K562 (cell line): ENCODE data around the gene CCM2. TPM values are rescaled to one million over a fixed set of nuclear protein-coding genes. Genes with fewer than 3 reads are reported as not detected.
A peak's percentile ranks its signal among the peaks of the same experiment; 100 is the strongest.

Experiments
- BRF1 ChIP-seq: IDR thresholded peaks from 3 replicates; pipeline ENCODE4 v1.6.1; 2011; ENCODE audit warnings: borderline replicate concordance, mild to moderate bottlenecking; ENCODE audit not compliant: insufficient read length; ENCODE audit errors: extremely low read depth
- ETV1 ChIP-seq: fragments of 450-650 bp; conservative IDR thresholded peaks from 2 replicates; pipeline ENCODE4 v1.6.1; 2016; ENCODE audit warnings: missing genetic modification characterization, control low read depth, low read depth, missing compliant biosample characterization
- ETV6 ChIP-seq, 3 experiments: fragments of 150-350 bp in 1 of 3; sonication (generic) in 1 of 3; formaldehyde crosslinking in 1 of 3; IDR thresholded peaks; 2 replicates each; pipeline versions ENCODE4 v1.6.1 to v1.8.0; 2014 to 2022; ENCODE audit warnings: borderline replicate concordance in 2 of 3, low read depth in 2 of 3, antibody characterized with exemption in 1 of 3, low read length in 1 of 3, mild to moderate bottlenecking in 1 of 3, missing genetic modification reagents in 1 of 3
- FOXJ2 ChIP-seq: fragments of 200-800 bp; sonication (Bioruptor generic); IDR thresholded peaks from 2 replicates; pipeline ENCODE4 v1.6.1; 2016; ENCODE audit warnings: missing genetic modification characterization, missing compliant biosample characterization
- HMGN3 ChIP-seq: IDR thresholded peaks from 2 replicates; pipeline ENCODE4 v1.6.1; 2011; ENCODE audit warnings: borderline replicate concordance, low read depth, mild to moderate bottlenecking, mixed read lengths, low read length; ENCODE audit not compliant: insufficient read length; ENCODE audit errors: extremely low read depth
- IRF2 ChIP-seq: sonication (generic); formaldehyde crosslinking; IDR thresholded peaks from 2 replicates; pipeline ENCODE4 v1.8.1; 2022; ENCODE audit warnings: mild to moderate bottlenecking, missing genetic modification reagents
- KLF10 ChIP-seq: fragments of 250-450 bp; sonication (Bioruptor Pico); IDR thresholded peaks from 2 replicates; pipeline ENCODE4 v1.6.1; 2021; ENCODE audit warnings: matching md5 sums
- MYC ChIP-seq, 2 experiments: fragments of 250-450 bp in 1 of 2; sonication (Bioruptor Pico) in 1 of 2; IDR thresholded peaks; 2 replicates each; pipeline versions ENCODE4 v1.5.1 to v1.6.1; 2012 to 2021; ENCODE audit warnings: low read depth in 2 of 2, borderline replicate concordance in 1 of 2, improper control_type of control experiment in 1 of 2, low read length in 1 of 2, mild to moderate bottlenecking in 1 of 2, moderate library complexity in 1 of 2
- NCOA2 ChIP-seq, 2 experiments: fragments of 450-650 bp; IDR thresholded peaks; 2 replicates each; pipeline ENCODE4 v1.6.1; 2018; ENCODE audit warnings: mild to moderate bottlenecking in 2 of 2, moderate library complexity in 1 of 2; ENCODE audit not compliant: partially characterized antibody in 2 of 2
- NR2C2 ChIP-seq, 2 experiments: fragments of 200-800 bp in 1 of 2; sonication (Bioruptor generic) in 1 of 2; sonication (generic) in 1 of 2; formaldehyde crosslinking in 1 of 2; IDR thresholded peaks; 2 replicates each; pipeline versions ENCODE4 v1.6.1 to v1.8.0; 2016 to 2022; ENCODE audit warnings: mild to moderate bottlenecking in 1 of 2, missing compliant biosample characterization in 1 of 2, missing genetic modification characterization in 1 of 2, missing genetic modification reagents in 1 of 2
- RFX7 ChIP-seq: fragments of 250-450 bp; sonication (Bioruptor Pico); IDR thresholded peaks from 2 replicates; pipeline ENCODE4 v1.5.1; 2021; ENCODE audit warnings: mild to moderate bottlenecking
- SMAD2 ChIP-seq: fragments of 150-350 bp; IDR thresholded peaks from 2 replicates; pipeline ENCODE4 v1.6.1; 2014; ENCODE audit warnings: low read depth, mild to moderate bottlenecking, low read length
- TCFL5 ChIP-seq: fragments of 250-450 bp; sonication (Bioruptor Pico); conservative IDR thresholded peaks from 2 replicates; pipeline ENCODE4 v1.6.1; 2021; ENCODE audit warnings: mild to moderate bottlenecking, moderate library complexity, matching md5 sums
- ZBED1 ChIP-seq: IDR thresholded peaks from 2 replicates; pipeline ENCODE4 v1.6.1; 2014
- ZKSCAN1 ChIP-seq: fragments of 150-350 bp; IDR thresholded peaks from 2 replicates; pipeline ENCODE4 v1.6.1; 2016; ENCODE audit warnings: low read depth, low read length
- ZNF184 ChIP-seq: sonication (generic); formaldehyde crosslinking; IDR thresholded peaks from 2 replicates; pipeline ENCODE4 v1.5.0; 2020; ENCODE audit warnings: missing genetic modification reagents
- ZNF778 ChIP-seq: fragments of 450-650 bp; formaldehyde crosslinking; IDR thresholded peaks from 2 replicates; pipeline ENCODE4 v1.4.0; 2020; ENCODE audit warnings: mild to moderate bottlenecking, moderate library complexity
- polyA plus RNA-seq, 8 experiments: library from polyadenylated mRNA; depleted of rRNA in 4 of 8; stranded (reverse) in 5 of 8; unstranded in 3 of 8; fragments of >200 nt; fragmentation: Nextera tagmentation in 2 of 8; fragmentation: Illumina TruSeq in 1 of 8; extraction: Ambion mirVana in 2 of 8; extraction: Trizol in 1 of 8; gene quantifications; 2 replicates each; pipeline versions ENCODE4 v1.2.1 to v1.2.3, GENCODE V29; 2011 to 2014; ENCODE audit warnings: inconsistent platforms in 1 of 8, missing spikeins in 1 of 8
- total RNA-seq, 7 experiments: library from RNA; depleted of rRNA in 6 of 7; stranded (reverse); fragments of >200 nt in 6 of 7; fragmentation: Illumina TruSeq in 2 of 7; extraction: Trizol in 2 of 7; gene quantifications; 2 replicates each; pipeline versions ENCODE4 v1.2.1 to v1.2.3, GENCODE V29; 2011 to 2021; ENCODE audit warnings: low replicate concordance in 1 of 7
- TF ChIP-seq, protein P1 (sequence below): fragments of 450-650 bp; IDR thresholded peaks from 2 replicates; pipeline ENCODE4 v1.6.1; 2017; ENCODE audit warnings: antibody characterized with exemption
- TF ChIP-seq, protein P2 (sequence below), 3 experiments: fragments of 200-800 bp in 1 of 3; sonication (Bioruptor generic) in 1 of 3; sonication (generic) in 1 of 3; formaldehyde crosslinking in 1 of 3; IDR thresholded peaks; 2 replicates each; pipeline versions ENCODE4 v1.6.1 to v1.8.0; 2016 to 2022; ENCODE audit warnings: mild to moderate bottlenecking in 2 of 3, missing compliant biosample characterization in 2 of 3, missing genetic modification characterization in 2 of 3, missing genetic modification reagents in 1 of 3
- TF ChIP-seq, protein P3 (sequence below): IDR thresholded peaks from 2 replicates; pipeline ENCODE4 v1.6.1; 2012; ENCODE audit warnings: low read depth, low read length, improper control_type of control experiment, borderline replicate concordance
- TF ChIP-seq, protein P4 (sequence below): fragments of 450-650 bp; IDR thresholded peaks from 2 replicates; pipeline ENCODE4 v1.6.1; 2016; ENCODE audit warnings: low read depth, mild to moderate bottlenecking, moderate library complexity

Gene CCM2
- total and polyA plus RNA-seq, 9 of the 15 experiments (the other 6 are each of a cell fraction or from before 2014, with no cell fraction given): 0.41 to 38.6 (median 25.9) TPM

DNA sequence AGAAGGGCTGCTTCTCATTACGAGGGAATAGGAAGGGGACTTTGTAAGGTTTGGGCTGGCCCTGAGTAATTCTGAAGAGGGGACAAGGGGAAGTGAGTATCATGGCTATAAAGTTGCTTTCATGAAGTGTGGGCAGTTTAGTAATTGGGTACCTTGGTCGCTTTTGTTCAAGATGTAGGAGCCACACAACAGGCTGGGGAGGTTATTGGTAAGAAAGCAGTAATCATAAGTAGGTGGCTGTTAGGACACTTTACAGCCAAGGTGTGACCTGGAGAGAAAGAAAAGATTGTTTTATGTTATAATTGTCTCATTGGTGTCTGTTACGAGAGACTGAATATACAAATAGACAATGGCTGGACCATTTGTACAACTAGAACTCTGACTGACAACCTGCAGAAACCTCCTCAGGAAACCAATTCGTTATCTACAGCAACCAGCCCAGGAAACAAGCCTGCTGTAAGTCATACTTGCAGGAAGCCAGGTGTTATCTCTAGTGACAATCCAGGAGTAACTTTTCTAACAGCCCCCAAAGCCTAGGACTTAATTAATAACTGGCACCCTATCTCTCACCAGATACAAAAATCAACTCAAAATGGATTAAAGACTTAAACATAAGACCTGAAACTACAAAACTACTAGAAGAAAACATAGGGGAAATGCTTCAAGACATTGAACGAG lies 5.0 kb upstream of the CCM2 start (continued):
- TF ChIP-seq ZBED1 (no peak), KLF10 (CRISPR knock-in tag) (no peak), NR2C2 (CRISPR knock-in tag; IDR thresholded peaks at IDR 0.05) (no peak), NR2C2 (tag; IDR thresholded peaks at IDR 0.05) (no peak), ZNF778 (no peak), ZNF184 (no peak), IRF2 (no peak), ETV1 (tag) (peak; percentile 100), HMGN3 (peak; percentile 91), NCOA2 (IDR thresholded peaks at IDR 0.05; ENCODE audit: partially characterized antibody in 2 of 2) (peak; percentile 85 to 87), ETV6 (IDR thresholded peaks at IDR 0.05; ENCODE audit: borderline replicate concordance in 1 of 2, low read depth in 2 of 2, low read length in 1 of 2) (peak; percentile 74 to 92; a peak in 3 of 4 replicates), ETV6 (CRISPR knock-in tag; IDR thresholded peaks at IDR 0.05; ENCODE audit: borderline replicate concordance) (no peak), FOXJ2 (no peak), MYC (IDR thresholded peaks at IDR 0.05; ENCODE audit: low read depth, low read length) (peak; percentile 61), MYC (CRISPR knock-in tag; IDR thresholded peaks at IDR 0.05; ENCODE audit: borderline replicate concordance, low read depth) (no peak), TCFL5 (no peak), ZKSCAN1 (no peak), RFX7 (CRISPR knock-in tag) (no peak), BRF1 (no peak), SMAD2 (no peak)
- TF ChIP-seq, protein P1, sequence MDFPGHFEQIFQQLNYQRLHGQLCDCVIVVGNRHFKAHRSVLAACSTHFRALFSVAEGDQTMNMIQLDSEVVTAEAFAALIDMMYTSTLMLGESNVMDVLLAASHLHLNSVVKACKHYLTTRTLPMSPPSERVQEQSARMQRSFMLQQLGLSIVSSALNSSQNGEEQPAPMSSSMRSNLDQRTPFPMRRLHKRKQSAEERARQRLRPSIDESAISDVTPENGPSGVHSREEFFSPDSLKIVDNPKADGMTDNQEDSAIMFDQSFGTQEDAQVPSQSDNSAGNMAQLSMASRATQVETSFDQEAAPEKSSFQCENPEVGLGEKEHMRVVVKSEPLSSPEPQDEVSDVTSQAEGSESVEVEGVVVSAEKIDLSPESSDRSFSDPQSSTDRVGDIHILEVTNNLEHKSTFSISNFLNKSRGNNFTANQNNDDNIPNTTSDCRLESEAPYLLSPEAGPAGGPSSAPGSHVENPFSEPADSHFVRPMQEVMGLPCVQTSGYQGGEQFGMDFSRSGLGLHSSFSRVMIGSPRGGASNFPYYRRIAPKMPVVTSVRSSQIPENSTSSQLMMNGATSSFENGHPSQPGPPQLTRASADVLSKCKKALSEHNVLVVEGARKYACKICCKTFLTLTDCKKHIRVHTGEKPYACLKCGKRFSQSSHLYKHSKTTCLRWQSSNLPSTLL: no peak
- TF ChIP-seq, protein P2, sequence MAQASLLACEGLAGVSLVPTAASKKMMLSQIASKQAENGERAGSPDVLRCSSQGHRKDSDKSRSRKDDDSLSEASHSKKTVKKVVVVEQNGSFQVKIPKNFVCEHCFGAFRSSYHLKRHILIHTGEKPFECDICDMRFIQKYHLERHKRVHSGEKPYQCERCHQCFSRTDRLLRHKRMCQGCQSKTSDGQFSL (CRISPR knock-in tag; IDR thresholded peaks at IDR 0.05): no peak
- TF ChIP-seq, protein P2 (tag; IDR thresholded peaks at IDR 0.05): no peak
- TF ChIP-seq, protein P3, sequence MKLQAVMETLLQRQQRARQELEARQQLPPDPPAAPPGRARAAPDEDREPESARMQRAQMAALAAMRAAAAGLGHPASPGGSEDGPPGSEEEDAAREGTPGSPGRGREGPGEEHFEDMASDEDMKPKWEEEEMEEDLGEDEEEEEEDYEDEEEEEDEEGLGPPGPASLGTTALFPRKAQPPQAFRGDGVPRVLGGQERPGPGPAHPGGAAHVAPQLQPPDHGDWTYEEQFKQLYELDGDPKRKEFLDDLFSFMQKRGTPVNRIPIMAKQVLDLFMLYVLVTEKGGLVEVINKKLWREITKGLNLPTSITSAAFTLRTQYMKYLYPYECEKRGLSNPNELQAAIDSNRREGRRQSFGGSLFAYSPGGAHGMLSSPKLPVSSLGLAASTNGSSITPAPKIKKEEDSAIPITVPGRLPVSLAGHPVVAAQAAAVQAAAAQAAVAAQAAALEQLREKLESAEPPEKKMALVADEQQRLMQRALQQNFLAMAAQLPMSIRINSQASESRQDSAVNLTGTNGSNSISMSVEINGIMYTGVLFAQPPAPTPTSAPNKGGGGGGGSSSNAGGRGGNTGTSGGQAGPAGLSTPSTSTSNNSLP: peak; percentile 91
- TF ChIP-seq, protein P4, sequence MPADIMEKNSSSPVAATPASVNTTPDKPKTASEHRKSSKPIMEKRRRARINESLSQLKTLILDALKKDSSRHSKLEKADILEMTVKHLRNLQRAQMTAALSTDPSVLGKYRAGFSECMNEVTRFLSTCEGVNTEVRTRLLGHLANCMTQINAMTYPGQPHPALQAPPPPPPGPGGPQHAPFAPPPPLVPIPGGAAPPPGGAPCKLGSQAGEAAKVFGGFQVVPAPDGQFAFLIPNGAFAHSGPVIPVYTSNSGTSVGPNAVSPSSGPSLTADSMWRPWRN: peak; percentile 85
